Activated naive CD8-positive, alpha-beta T cell treated with anti-CD3 and anti-CD28 coated beads for 36 hours (primary cell): ENCODE measurements around the gene TM9SF3. TPM values are rescaled to one million over a fixed set of nuclear protein-coding genes. Genes with fewer than 3 reads are reported as not detected.

Experiments
- total RNA-seq, 2 experiments: library from RNA; stranded (reverse); gene quantifications; one replicate each; pipeline ENCODE4 v1.2.3, GENCODE V29; 2021

TM9SF3 gene
- total RNA-seq, 2 experiments from 2014 or later, result 85.3 to 86.7 TPM

Other genes starting within 250 kb of the TM9SF3 start
- not detected for gene OPALIN, start 228.0 kb downstream of the TM9SF3 start, total RNA-seq
- under 1 TPM; 0.12 to 0.19 TPM for gene TLL2, start 73.1 kb downstream of the TM9SF3 start, total RNA-seq
- 1 to 10 TPM; 4.5 to 5.1 TPM for gene PIK3AP1, start 133.5 kb upstream of the TM9SF3 start, total RNA-seq
- 10 to 100 TPM; 25.9 to 27.6 TPM for gene LCOR, start 245.3 kb upstream of the TM9SF3 start, total RNA-seq